ENCODE measurements around the gene CFAP141. TPM values are rescaled to one million over a fixed set of nuclear protein-coding genes. Genes with fewer than 3 reads are reported as not detected.

Gene CFAP141
- total RNA-seq, 1 experiment from 2014 or later: not detected

GRCh38 chr1:154225370-154225769 is 19.2 kb upstream of the CFAP141 start:
- Histone ChIP-seq H3K79me2 (ENCODE audit: insufficient read depth, low read length) (peaks cover 94% of the 10 kb centered on the region), H3K4me2 (ENCODE audit: low read length) (no peak overlapping the region), H3K27me3 (ENCODE audit: insufficient read depth, low read length) (no peaks in the 10 kb centered on the region), H3K36me3 (ENCODE audit: control insufficient read depth in 1 of 2, insufficient read depth in 2 of 2, low read length in 2 of 2) (peaks cover 21 to 32% of the 10 kb centered on the region in 2 experiments), H3K4me1 (ENCODE audit: control insufficient read depth in 1 of 2, insufficient read depth in 2 of 2, low read length in 2 of 2) (peaks cover 4 to 9% of the 10 kb centered on the region in 2 experiments; a peak in 2 of 4 replicates), H3K9me3 (ENCODE audit: control insufficient read depth in 1 of 2, insufficient read depth in 1 of 2, low read depth in 1 of 2, low read length in 2 of 2) (no peaks in the 10 kb centered on the region), H3K27ac (ENCODE audit: low read depth, low read length) (no peak overlapping the region), H3K9ac (ENCODE audit: low read length) (no peak overlapping the region), H3K4me3 (replicated peaks in 1 of 2; ENCODE audit: low read depth in 1 of 2, low read length in 2 of 2) (no peak overlapping the region), H3K9me2 (ENCODE audit: insufficient read depth) (no peaks in the 10 kb centered on the region), H2AFZ (ENCODE audit: low read depth, low read length, poor library complexity, severe bottlenecking) (no peak overlapping the region), H4K20me1 (ENCODE audit: insufficient read depth) (peaks cover 13% of the 10 kb centered on the region; the same call in 1 of the 2 replicates)
- ATAC-seq (no peak), DNase-seq (ENCODE audit: low read depth, low spot score) (no peak)
- RAD21 ChIA-PET (ENCODE audit: low non-redundant PET in 1 of 2, low total read pairs in 2 of 2, uncharacterized antibody in 2 of 2, unreplicated experiment in 2 of 2): no interaction called here
- POLR2A ChIA-PET: no interaction called here
- no TSS peak for BruUV-seq (replicated peaks)
- TF ChIP-seq TCF7L2 (IDR thresholded peaks at IDR 0.05; ENCODE audit: borderline replicate concordance, extremely low read depth, insufficient read depth, insufficient read length) (no peak), EGR1 (IDR thresholded peaks at IDR 0.05; ENCODE audit: low read depth) (no peak), EZH2 (IDR thresholded peaks at IDR 0.05) (no peak), POLR2AphosphoS5 (IDR thresholded peaks at IDR 0.05; ENCODE audit: low read depth, low read length) (no peak), MAX (IDR thresholded peaks at IDR 0.05) (no peak), YY1 (IDR thresholded peaks at IDR 0.05; ENCODE audit: extremely low read depth, insufficient replicate concordance, low read depth, low read length) (no peak), RAD21 (IDR thresholded peaks at IDR 0.05; ENCODE audit: low read depth) (no peak), ZFX (IDR thresholded peaks at IDR 0.05) (no peak), POLR2A (IDR thresholded peaks at IDR 0.05; ENCODE audit: borderline replicate concordance, extremely low read depth, insufficient read depth, insufficient read length) (no peak)
- intact Hi-C loops (cut with micrococcal nuclease): loop anchor here (5.0 kb wide), 1 partner anchor 37 kb away; no protein-coding TSS in a partner anchor
- CTCF ChIA-PET: no interaction called here

- H2AFZ ChIP-seq (ENCODE audit: low read depth, low read length, poor library complexity, severe bottlenecking): no peak overlapping the region
- peaks cover 11 to 27% of the 10 kb centered on the region in 2 experiments for H3K36me3 ChIP-seq (ENCODE audit: control insufficient read depth in 1 of 2, insufficient read depth in 2 of 2, low read length in 2 of 2)
- intact Hi-C loops (cut with micrococcal nuclease): no loop called here
- H4K20me1 ChIP-seq (ENCODE audit: insufficient read depth): peaks cover 13% of the 10 kb centered on the region; the same call in 1 of the 2 replicates
- no peak overlapping the region for H3K27ac ChIP-seq (ENCODE audit: low read depth, low read length)
- H3K4me3 ChIP-seq (replicated peaks in 1 of 2; ENCODE audit: low read depth in 1 of 2, low read length in 2 of 2): no peak overlapping the region
- BruUV-seq (replicated peaks): no TSS peak
- H3K9me3 ChIP-seq (ENCODE audit: control insufficient read depth in 1 of 2, insufficient read depth in 1 of 2, low read depth in 1 of 2, low read length in 2 of 2): no peaks in the 10 kb centered on the region
- H3K4me2 ChIP-seq (ENCODE audit: low read length): no peak overlapping the region
- H3K9ac ChIP-seq (ENCODE audit: low read length): no peak overlapping the region
- CTCF ChIA-PET: no interaction called here
- peaks cover 93% of the 10 kb centered on the region for H3K79me2 ChIP-seq (ENCODE audit: insufficient read depth, low read length)
- DNase-seq (ENCODE audit: low read depth, low spot score) (no peak), ATAC-seq (no peak)
- POLR2A ChIA-PET: interaction anchor here (0.6 kb wide), 1 partner anchor 649 kb away, joined by 3 read pairs; no protein-coding TSS in a partner anchor
- RAD21 ChIA-PET (ENCODE audit: low non-redundant PET in 1 of 2, low total read pairs in 2 of 2, uncharacterized antibody in 2 of 2, unreplicated experiment in 2 of 2): no interaction called here
- H3K4me1 ChIP-seq (ENCODE audit: control insufficient read depth in 1 of 2, insufficient read depth in 2 of 2, low read length in 2 of 2): peaks cover 8 to 18% of the 10 kb centered on the region in 2 experiments; a peak in 3 of 4 replicates
- no peaks in the 10 kb centered on the region for H3K27me3 ChIP-seq (ENCODE audit: insufficient read depth, low read length)
- no peaks in the 10 kb centered on the region for H3K9me2 ChIP-seq (ENCODE audit: insufficient read depth)
- TF ChIP-seq CBX3 (IDR thresholded peaks at IDR 0.05; ENCODE audit: low read depth) (no peak), TCF7L2 (IDR thresholded peaks at IDR 0.05; ENCODE audit: borderline replicate concordance, extremely low read depth, insufficient read depth, insufficient read length) (no peak), EZH2phosphoT487 (IDR thresholded peaks at IDR 0.05; ENCODE audit: borderline replicate concordance) (no peak), REST (IDR thresholded peaks at IDR 0.05; ENCODE audit: low read depth) (no peak), YY1 (IDR thresholded peaks at IDR 0.05; ENCODE audit: extremely low read depth, insufficient replicate concordance, low read depth, low read length) (no peak), JUND (IDR thresholded peaks at IDR 0.05) (no peak), POLR2A (IDR thresholded peaks at IDR 0.05; ENCODE audit: borderline replicate concordance, extremely low read depth, insufficient read depth, insufficient read length) (no peak), ZFX (IDR thresholded peaks at IDR 0.05) (no peak), ZBTB33 (IDR thresholded peaks at IDR 0.05; ENCODE audit: extremely low read depth, insufficient replicate concordance, low read length) (no peak), SP1 (IDR thresholded peaks at IDR 0.05; ENCODE audit: low read depth) (no peak), EZH2 (IDR thresholded peaks at IDR 0.05) (no peak)
These were observed 17.5 kb upstream of the CFAP141 start for GRCh38 chr1:154223621-154224020.

All from HCT116 (cell line).